Ascending aorta (tissue), 2 donors: ENCODE data around the gene ZFP36L2. TPM values are rescaled to one million over a fixed set of nuclear protein-coding genes. Genes with fewer than 3 reads are reported as not detected.

Source experiments
- DNase-seq, 2 donors: peaks; one replicate each; pipeline ENCODE4 v3.0.0-alpha.2; 2019; ENCODE audit warnings: low spot score in 2 of 2
- H3K27ac ChIP-seq, 2 donors: fragments of 200-600 bp; sonication (generic); one replicate each; pipeline ENCODE4 v1.5.1; 2016 to 2017; ENCODE audit warnings: mild to moderate bottlenecking in 1 of 2
- H3K27me3 ChIP-seq: fragments of 200-600 bp; sonication (generic); one replicate; pipeline ENCODE4 v1.5.1; 2017
- H3K36me3 ChIP-seq, 2 donors: fragments of 200-600 bp; sonication (generic); one replicate each; pipeline ENCODE4 v1.5.1; 2016
- H3K4me1 ChIP-seq, 2 donors: fragments of 200-600 bp; sonication (generic); one replicate each; pipeline ENCODE4 v1.5.1; 2016 to 2017; ENCODE audit warnings: mild to moderate bottlenecking in 1 of 2
- H3K4me3 ChIP-seq, 2 donors: fragments of 200-600 bp; sonication (generic); one replicate each; pipeline ENCODE4 v1.5.1; 2016 to 2017; ENCODE audit warnings: mild to moderate bottlenecking in 1 of 2
- H3K9me3 ChIP-seq, 2 donors: fragments of 200-600 bp; sonication (generic); one replicate each; pipeline ENCODE4 v1.5.1; 2016
- CTCF ChIP-seq, 3 experiments: fragments of 200-600 bp in 2 of 3; fragments of 450-650 bp in 1 of 3; sonication (generic) in 2 of 3; IDR thresholded peaks; one replicate each; pipeline ENCODE4 v1.5.1; 2016 to 2019; ENCODE audit warnings: antibody characterized with exemption in 3 of 3, mild to moderate bottlenecking in 1 of 3, moderate library complexity in 1 of 3
- intact Hi-C: fragments of 100-400 bp; cut with DNase I; formaldehyde crosslinking; loops from one replicate; pipeline ENCODE4 v1.15.1; 2023
- total RNA-seq: library from RNA; depleted of rRNA; stranded (reverse); fragments of >200 nt; gene quantifications from one replicate; pipeline ENCODE4 v1.1.0, GENCODE V29; 2016

The ZFP36L2 gene
- total RNA-seq, 1 donor from 2014 or later: 148 TPM

GRCh38 chr2:43225788-43226557 lies 433 bp downstream of the ZFP36L2 start:
- intact Hi-C loops: loop anchor here (2.0 to 5.0 kb wide), 8 partner anchors 76 to 397 kb away; no protein-coding TSS in a partner anchor
- no peaks in the 10 kb centered on the region for H3K27me3 ChIP-seq
- H3K4me3 ChIP-seq: peak overlapping the region; percentile 81 to 89
- TF ChIP-seq CTCF (IDR thresholded peaks at IDR 0.05): no peak
- H3K27ac ChIP-seq: peak overlapping the region; percentile 98
- no peaks in the 10 kb centered on the region for H3K9me3 ChIP-seq
- DNase-seq: peak in 1 of 2 donors; percentile 74
- peaks cover 30 to 41% of the 10 kb centered on the region in 2 donors for H3K36me3 ChIP-seq
- H3K4me1 ChIP-seq: peaks cover 9 to 20% of the 10 kb centered on the region in 2 donors

DNA sequence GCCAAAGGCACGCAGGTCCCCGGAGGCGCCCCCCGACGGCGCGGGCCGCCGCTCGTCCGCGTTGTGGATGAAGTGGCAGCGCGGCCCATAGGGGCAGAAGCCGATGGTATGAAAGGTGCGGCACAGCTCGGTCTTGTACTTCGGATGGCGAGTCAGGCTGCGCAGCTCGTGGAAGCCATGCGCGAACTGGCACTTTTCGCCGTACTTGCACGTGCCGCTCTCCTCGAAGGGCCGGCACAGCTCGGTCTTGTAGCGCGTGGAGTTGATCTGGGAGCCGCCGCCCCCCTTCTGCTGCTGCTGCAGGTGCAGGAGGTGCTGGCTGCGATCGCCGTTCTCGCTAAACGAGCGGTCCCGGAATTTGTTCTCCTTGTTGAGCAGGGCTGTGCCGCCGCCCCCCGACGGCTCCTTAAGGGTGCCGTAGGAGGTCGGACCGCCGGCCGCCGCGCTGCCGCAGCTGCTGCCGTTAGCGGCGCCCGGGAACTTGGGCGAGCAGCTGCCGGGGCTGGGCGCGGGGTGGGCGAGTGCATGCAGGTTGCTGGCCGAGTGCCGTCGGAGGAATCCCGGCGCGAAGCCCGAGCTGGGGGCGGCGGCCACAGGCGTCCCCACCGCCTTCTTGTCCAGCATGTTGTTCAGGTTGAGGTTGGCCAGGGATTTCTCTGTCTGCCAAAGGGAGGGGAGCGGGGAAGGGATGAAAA lies 1.2 kb downstream of the ZFP36L2 start:
- H3K4me3 ChIP-seq: peak overlapping the region; percentile 81 to 89
- peak in 1 of 2 donors; percentile 75 for DNase-seq
- intact Hi-C loops: loop anchor here (5.0 kb wide), 4 partner anchors 77 to 183 kb away; no protein-coding TSS in a partner anchor
- peak in 1 of 3 experiments; percentile 3 for TF ChIP-seq CTCF (IDR thresholded peaks at IDR 0.05)
- peaks cover 30 to 34% of the 10 kb centered on the region in 2 donors for H3K36me3 ChIP-seq
- peaks cover 11 to 27% of the 10 kb centered on the region in 2 donors for H3K4me1 ChIP-seq
- no peaks in the 10 kb centered on the region for H3K9me3 ChIP-seq
- H3K27ac ChIP-seq: peak overlapping the region; percentile 98
- no peaks in the 10 kb centered on the region for H3K27me3 ChIP-seq

DNA sequence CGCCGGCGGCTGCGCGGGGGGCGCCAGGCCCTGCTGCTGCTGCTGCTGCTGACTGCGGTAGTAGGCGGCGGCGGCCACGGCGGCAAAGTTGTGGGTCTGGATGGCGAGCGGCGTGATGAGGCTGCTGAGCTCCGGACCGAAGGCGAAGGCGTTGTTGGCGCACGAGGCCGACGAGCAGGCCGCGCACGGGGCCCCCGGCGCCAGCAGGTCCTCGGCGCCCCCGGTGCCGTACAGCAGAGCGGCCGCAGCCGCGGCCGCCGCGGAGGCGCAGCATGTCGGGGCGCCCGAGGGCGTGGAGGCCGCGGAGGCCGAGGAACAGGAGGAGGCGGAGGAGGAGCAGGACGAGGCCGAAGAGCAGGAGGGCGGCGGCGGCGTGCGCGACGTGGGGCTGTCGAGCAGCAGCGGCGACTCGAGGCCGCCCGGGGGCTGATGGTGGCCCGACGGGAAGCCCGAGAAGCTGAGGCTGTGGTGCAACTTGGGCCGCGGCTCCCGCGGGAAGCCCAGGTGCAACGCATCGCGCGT lies 1.8 kb downstream of the ZFP36L2 start:
- peak overlapping the region; percentile 81 to 89 for H3K4me3 ChIP-seq
- no peak for TF ChIP-seq CTCF (IDR thresholded peaks at IDR 0.05)
- H3K27ac ChIP-seq: peak overlapping the region; percentile 98
- H3K36me3 ChIP-seq: peaks cover 30 to 34% of the 10 kb centered on the region in 2 donors
- H3K4me1 ChIP-seq: peaks cover 11 to 31% of the 10 kb centered on the region in 2 donors
- no peaks in the 10 kb centered on the region for H3K27me3 ChIP-seq
- H3K9me3 ChIP-seq: no peaks in the 10 kb centered on the region
- intact Hi-C loops: loop anchor here (5.0 kb wide), 4 partner anchors 78 to 182 kb away; no protein-coding TSS in a partner anchor
- no peak for DNase-seq

DNA sequence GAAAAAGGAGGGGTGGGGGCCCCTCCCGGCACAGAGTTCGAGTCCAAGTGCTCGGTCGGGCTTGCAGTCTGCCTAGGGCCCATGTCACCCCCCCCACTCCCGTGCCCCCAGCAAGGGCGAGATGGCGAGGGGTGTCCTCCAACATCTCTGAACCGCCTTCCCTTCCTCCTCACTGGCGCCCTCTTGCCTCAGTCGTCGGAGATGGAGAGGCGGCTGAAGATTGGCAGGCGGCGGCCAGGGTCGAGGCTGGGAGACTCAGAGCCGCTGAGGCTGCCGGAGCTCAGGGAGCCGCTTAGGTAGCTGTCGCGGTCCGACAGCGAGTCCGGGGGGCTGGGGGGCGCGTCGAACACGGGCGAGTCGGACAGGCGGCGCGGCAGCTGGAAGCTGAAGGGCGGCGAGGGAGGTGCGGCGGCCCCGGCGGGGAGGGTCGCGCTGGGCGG lies 2.3 kb downstream of the ZFP36L2 start:
- Histone ChIP-seq H3K4me1 (peaks cover 14 to 34% of the 10 kb centered on the region in 2 donors), H3K9me3 (no peaks in the 10 kb centered on the region), H3K27me3 (no peaks in the 10 kb centered on the region), H3K27ac (peak overlapping the region; percentile 98), H3K36me3 (peaks cover 30 to 34% of the 10 kb centered on the region in 2 donors), H3K4me3 (peak overlapping the region; percentile 81 to 89)
- DNase-seq: peak in 1 of 2 donors; percentile 79
- intact Hi-C loops: no loop called here
- TF ChIP-seq CTCF (IDR thresholded peaks at IDR 0.05): peak in 1 of 3 experiments; percentile 47

GRCh38 chr2:43223521-43224001 lies 2.8 kb downstream of the ZFP36L2 start:
- peaks cover 14 to 34% of the 10 kb centered on the region in 2 donors for H3K4me1 ChIP-seq
- H3K27me3 ChIP-seq: no peaks in the 10 kb centered on the region
- no peak for DNase-seq
- peaks cover 30 to 34% of the 10 kb centered on the region in 2 donors for H3K36me3 ChIP-seq
- TF ChIP-seq CTCF (IDR thresholded peaks at IDR 0.05): no peak
- H3K9me3 ChIP-seq: no peaks in the 10 kb centered on the region
- peak overlapping the region; percentile 81 to 89 for H3K4me3 ChIP-seq
- H3K27ac ChIP-seq: peak overlapping the region; percentile 98
- intact Hi-C loops: no loop called here
